Mesothelial cell of epicardium (in vitro differentiated cells): ENCODE data around the gene JPH2. TPM values are rescaled to one million over a fixed set of nuclear protein-coding genes. Genes with fewer than 3 reads are reported as not detected.

ENCODE experiments used
- DNase-seq, 2 experiments: peaks; one replicate each; pipeline ENCODE4 v3.0.0; 2021; ENCODE audit warnings: low spot score in 2 of 2; ENCODE audit not compliant: unreplicated experiment in 2 of 2
- H3K27ac Mint-ChIP-seq: 2 replicates; pipeline ENCODE4 v1.8.0; 2021; ENCODE audit warnings: mixed read lengths
- H3K27me3 Mint-ChIP-seq: 2 replicates; pipeline ENCODE4 v1.8.0; 2021; ENCODE audit warnings: low read depth, mixed read lengths
- H3K36me3 Mint-ChIP-seq: 2 replicates; pipeline ENCODE4 v1.8.0; 2021; ENCODE audit warnings: mixed read lengths
- H3K4me1 Mint-ChIP-seq: 2 replicates; pipeline ENCODE4 v1.8.0; 2021; ENCODE audit warnings: mixed read lengths
- H3K4me3 Mint-ChIP-seq: 2 replicates; pipeline ENCODE4 v1.8.0; 2021; ENCODE audit warnings: mild to moderate bottlenecking, moderate library complexity, mixed read lengths
- H3K9me3 Mint-ChIP-seq: 2 replicates; pipeline ENCODE4 v1.8.0; 2021; ENCODE audit warnings: mixed read lengths
- total RNA-seq: library from RNA; stranded (reverse); gene quantifications from 3 replicates; pipeline ENCODE4 v1.2.1, GENCODE V29; 2021
- TF ChIP-seq, protein P1 (sequence below): fragments of 200-600 bp; sonication (generic); IDR thresholded peaks from one replicate; pipeline ENCODE4 v1.5.0; 2021; ENCODE audit warnings: antibody characterized with exemption; ENCODE audit not compliant: unreplicated experiment

JPH2 gene
- total RNA-seq, 1 donor from 2014 or later = 3.5 TPM

DNA sequence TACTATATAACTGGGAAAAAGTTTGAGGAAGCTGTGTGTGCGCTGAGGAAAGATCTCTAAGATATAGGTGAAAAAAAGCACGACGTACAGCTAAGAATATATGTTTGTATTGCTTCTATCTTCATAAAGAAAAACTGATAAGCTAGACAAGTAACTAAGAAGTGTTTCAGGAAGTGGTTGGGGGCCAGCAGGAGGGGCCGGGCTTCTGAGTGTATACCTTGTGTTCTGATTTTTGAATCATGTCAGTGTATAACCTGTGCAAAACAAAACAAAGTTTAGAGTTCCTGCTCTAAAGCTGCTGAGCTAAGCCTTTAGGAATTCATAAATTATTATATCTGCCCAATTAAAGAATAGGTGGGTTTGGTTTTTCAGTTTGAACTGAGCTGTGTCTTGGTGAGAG lies 31.5 kb upstream of the JPH2 start:
- Mint-ChIP-seq H3K9me3 (no peaks in the 10 kb centered on the region), H3K27me3 (no peaks in the 10 kb centered on the region), H3K4me1 (peaks cover 36% of the 10 kb centered on the region), H3K27ac (peak overlapping the region; percentile 97), H3K4me3 (no peak overlapping the region), H3K36me3 (peaks cover 4% of the 10 kb centered on the region)
- DNase-seq = no peak
- TF ChIP-seq, protein P1, sequence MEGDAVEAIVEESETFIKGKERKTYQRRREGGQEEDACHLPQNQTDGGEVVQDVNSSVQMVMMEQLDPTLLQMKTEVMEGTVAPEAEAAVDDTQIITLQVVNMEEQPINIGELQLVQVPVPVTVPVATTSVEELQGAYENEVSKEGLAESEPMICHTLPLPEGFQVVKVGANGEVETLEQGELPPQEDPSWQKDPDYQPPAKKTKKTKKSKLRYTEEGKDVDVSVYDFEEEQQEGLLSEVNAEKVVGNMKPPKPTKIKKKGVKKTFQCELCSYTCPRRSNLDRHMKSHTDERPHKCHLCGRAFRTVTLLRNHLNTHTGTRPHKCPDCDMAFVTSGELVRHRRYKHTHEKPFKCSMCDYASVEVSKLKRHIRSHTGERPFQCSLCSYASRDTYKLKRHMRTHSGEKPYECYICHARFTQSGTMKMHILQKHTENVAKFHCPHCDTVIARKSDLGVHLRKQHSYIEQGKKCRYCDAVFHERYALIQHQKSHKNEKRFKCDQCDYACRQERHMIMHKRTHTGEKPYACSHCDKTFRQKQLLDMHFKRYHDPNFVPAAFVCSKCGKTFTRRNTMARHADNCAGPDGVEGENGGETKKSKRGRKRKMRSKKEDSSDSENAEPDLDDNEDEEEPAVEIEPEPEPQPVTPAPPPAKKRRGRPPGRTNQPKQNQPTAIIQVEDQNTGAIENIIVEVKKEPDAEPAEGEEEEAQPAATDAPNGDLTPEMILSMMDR = no peak

DNA sequence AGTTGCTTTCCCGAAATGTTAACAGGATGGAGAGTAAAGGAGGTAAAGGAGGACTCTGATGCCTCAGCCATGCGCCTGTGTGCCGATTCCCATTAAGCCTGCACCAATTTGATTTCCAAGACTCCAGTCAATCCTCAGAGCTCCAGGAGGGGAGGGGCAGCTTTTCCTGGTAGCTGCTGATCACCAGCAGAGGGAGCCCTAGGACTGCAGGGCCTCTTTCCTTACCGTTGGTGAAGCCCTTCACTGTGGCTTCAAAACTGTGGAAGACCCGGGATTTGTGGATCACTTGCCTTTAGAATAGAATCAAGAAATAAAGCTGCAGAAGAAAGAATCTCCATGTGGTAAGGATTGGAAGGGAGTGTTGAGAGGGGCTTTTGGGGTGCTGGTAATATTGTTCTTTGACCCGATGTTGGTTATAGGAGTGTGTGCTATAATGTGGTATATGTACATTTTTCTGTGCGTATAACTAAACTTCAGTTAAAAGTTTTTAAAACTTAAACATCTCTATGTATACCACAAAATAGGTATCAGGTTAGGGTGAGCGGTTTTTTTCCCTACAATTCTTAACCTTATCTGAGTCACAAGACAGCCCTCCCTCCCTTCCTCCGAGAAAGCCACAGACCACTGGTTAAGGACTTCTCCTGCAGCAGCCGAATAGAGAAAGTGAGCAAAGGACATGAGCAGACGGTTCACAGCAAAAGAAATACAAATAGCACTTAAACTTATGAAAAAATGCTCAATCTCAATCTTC lies 30.5 kb upstream of the JPH2 start:
- TF ChIP-seq, protein P1 = peak; percentile 56
- Mint-ChIP-seq H3K36me3 (peaks cover 4% of the 10 kb centered on the region), H3K4me1 (peaks cover 36% of the 10 kb centered on the region), H3K9me3 (no peaks in the 10 kb centered on the region), H3K27me3 (no peaks in the 10 kb centered on the region), H3K27ac (peak overlapping the region; percentile 97), H3K4me3 (no peak overlapping the region)
- peak in 1 of 2 experiments; percentile 69 for DNase-seq

DNA sequence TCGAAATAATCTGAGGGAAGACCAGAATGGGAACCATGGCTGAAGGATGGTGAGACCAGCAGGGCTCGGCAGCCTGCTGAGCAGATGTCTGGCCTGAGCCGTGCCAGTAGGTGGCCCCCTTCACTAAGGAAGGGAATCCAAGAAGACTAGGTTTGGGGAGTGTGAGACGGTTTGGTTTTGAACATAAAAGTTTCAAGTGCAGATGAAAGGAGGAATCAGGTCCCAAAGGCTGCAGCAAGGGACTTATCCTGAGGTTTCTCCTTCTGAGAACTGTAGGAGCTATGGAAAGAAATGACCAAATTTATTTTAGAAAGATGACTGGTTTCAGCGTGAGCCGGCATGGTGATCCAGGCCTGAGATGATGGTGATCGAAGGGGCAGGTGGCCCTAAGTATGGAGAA lies 28.1 kb upstream of the JPH2 start:
- H3K36me3 Mint-ChIP-seq = peaks cover 4% of the 10 kb centered on the region
- no peak overlapping the region for H3K27ac Mint-ChIP-seq
- TF ChIP-seq, protein P1 = peak; percentile 49
- no peak overlapping the region for H3K4me3 Mint-ChIP-seq
- no peaks in the 10 kb centered on the region for H3K27me3 Mint-ChIP-seq
- DNase-seq = peak in 1 of 2 experiments; percentile 71
- H3K9me3 Mint-ChIP-seq = no peaks in the 10 kb centered on the region
- H3K4me1 Mint-ChIP-seq = peaks cover 49% of the 10 kb centered on the region

DNA sequence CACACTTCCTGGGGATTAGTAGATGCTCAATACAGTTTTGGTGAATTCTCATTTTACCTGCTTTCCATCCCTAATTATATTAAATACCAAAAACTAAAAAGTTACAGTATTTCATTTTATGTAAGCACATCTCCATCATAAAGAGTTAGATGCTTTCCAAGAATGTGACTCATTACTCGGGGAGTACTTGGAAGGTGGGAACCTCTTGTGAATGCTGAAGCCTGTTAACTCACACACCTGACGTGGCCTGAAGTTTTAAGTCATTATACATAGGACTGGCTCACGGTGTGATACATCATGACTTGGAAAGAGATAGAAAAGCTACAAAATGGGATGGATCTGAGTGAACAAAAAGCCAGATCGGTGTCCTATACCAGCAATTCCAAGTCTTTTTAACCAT lies 25.8 kb upstream of the JPH2 start:
- Mint-ChIP-seq H3K27me3 (no peaks in the 10 kb centered on the region), H3K36me3 (peaks cover 4% of the 10 kb centered on the region), H3K9me3 (no peaks in the 10 kb centered on the region), H3K4me1 (peaks cover 46% of the 10 kb centered on the region), H3K4me3 (no peak overlapping the region), H3K27ac (no peak overlapping the region)
- TF ChIP-seq, protein P1 = no peak
- DNase-seq = no peak

DNA sequence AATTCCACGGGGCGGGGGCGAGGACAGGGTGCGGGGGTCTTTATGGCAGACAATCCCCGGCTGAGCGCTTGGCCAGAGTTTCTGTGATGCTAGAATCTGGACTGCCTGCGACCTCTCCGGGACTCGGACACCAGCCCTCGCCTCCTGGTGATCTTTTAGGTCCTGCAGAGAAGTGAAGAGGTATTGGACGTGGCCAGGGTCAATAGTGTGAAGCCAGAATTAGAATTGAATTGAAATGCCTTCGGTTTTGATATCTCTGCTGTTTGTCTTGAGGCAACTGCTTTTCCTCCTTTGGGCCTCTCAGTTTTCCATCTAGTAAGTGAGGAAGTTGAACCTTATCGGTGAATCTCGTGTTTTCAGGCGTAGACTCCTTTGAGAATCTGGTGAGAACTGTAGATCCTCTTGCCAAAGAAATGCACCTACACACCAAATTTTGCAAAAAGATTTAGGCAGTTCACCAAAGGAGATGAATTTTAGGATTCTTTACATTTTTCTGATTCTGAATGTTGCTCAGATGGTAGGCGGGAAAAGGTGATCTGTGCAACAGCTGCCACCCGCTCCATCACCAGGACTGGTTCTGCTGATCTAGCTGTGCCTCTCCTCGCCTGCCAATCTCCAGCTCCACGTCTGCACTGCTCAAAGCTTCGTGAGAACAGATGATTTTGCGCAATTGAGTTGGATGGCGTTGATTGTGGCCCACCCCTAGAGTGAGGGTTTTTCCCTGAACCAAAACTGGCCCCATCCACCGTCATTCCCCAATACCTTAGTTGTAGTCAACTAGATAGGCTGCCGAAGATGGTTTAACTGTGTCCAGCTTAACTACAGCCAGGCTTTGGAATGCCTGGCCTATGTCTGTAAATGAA lies 24.4 kb upstream of the JPH2 start:
- TF ChIP-seq, protein P1 = no peak
- Mint-ChIP-seq H3K4me3 (peak overlapping the region; percentile 98), H3K9me3 (no peaks in the 10 kb centered on the region), H3K27me3 (no peaks in the 10 kb centered on the region), H3K4me1 (peaks cover 46% of the 10 kb centered on the region), H3K36me3 (peaks cover 3% of the 10 kb centered on the region), H3K27ac (peak overlapping the region; percentile 100)
- DNase-seq = no peak
